D341Med (cell line): ENCODE results near the gene MDN1.

Source experiments
- DNase-seq: peaks from one replicate; pipeline ENCODE4 v3.0.0; 2012; ENCODE audit warnings: low spot score

The MDN1 gene

DNA sequence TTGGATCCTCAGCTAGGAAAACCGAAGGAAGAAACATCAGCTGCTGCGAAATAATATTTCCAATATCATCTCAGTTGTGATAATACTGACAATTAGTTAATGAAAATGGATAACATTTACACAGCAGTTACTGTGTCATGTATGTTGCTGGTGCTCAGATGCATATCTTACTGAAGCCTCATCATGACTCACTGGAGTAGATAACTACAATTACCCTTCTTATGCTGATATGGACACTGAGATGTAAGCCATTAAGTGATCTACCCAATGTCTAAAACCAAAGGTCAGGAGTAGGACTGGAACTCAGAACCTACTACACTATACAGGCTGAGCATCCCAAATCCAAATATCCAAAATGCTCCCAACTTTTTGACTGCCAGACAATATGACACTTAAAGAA, 126.4 kb downstream of the MDN1 start:
- no peak for DNase-seq

DNA sequence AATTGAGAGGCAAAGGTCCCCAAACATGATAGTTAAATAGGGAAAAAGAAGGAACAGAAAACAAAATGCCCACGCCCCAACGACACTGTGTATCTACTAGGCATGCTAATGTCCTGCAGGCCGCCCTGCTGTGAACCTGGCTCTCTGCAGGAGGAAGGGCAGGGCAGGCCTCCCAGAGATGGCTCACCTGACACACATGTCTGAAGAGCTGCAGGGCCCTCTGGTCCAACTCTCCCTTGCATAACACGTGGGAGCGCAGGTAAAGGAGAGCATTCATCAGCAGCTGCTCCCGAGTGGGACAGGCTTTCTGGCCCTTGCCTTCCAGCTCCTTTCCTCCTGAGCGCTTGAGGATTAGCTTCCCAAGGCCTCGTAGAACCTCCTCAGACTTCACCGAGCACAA, 127.3 kb downstream of the MDN1 start:
- DNase-seq: no peak

GRCh38 chr6:89690944-89691324, 128.7 kb downstream of the MDN1 start:
- no peak for DNase-seq

GRCh38 chr6:89689732-89690131, 129.9 kb downstream of the MDN1 start:
- DNase-seq: no peak

DNA sequence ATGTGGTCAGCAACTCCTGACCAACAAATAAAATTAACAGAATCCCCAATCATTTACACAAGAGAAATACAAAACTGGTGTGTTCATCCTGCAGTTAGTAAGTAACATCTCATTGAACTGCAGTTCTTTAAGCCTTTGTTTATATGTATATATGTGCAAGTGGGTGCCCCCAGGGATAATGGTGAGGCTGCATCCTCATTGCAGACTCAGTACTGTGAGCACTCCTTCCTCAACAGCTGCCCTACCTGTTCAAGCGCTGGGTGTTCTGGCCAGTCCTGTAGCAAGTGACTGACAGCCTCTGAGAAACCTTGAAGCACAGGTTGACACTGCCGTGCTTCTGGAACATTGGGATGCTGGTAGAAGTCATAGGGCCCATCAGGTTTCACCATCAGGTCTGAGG, 131.3 kb downstream of the MDN1 start:
- DNase-seq: no peak

- no peak for DNase-seq
Measured at GRCh38 chr6:89685311-89685710, 134.3 kb downstream of the MDN1 start.

- DNase-seq: no peak
Measured at GRCh38 chr6:89682991-89683390, 136.6 kb downstream of the MDN1 start.

- DNase-seq: no peak
Measured at GRCh38 chr6:89681983-89682564, 137.5 kb downstream of the MDN1 start.

- DNase-seq: no peak
Measured at GRCh38 chr6:89680551-89680950, 139.0 kb downstream of the MDN1 start.

DNA sequence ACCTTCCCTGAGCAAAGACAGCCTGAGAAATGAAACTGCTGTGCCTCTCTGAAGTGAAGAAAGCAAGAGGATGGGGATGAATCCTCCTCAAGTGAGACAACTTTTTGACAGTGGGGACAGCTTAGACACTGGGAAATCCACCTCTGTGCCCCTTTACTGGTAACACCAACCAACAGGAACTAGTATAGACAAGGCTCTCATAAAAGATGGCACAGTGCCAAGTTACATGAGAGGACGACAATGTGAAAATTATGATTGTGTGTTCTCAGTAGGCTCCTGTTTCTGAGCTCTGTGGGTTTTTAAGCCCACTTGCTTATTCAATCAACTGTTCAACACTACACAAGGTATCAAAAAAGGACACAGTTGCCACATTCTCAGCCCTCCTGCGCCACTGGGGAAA, 139.4 kb downstream of the MDN1 start:
- DNase-seq: no peak

- no peak for DNase-seq
Measured at GRCh38 chr6:89679215-89680120, 140.1 kb downstream of the MDN1 start.

GRCh38 chr6:89678531-89678930, 141.1 kb downstream of the MDN1 start:
- no peak for DNase-seq

DNA sequence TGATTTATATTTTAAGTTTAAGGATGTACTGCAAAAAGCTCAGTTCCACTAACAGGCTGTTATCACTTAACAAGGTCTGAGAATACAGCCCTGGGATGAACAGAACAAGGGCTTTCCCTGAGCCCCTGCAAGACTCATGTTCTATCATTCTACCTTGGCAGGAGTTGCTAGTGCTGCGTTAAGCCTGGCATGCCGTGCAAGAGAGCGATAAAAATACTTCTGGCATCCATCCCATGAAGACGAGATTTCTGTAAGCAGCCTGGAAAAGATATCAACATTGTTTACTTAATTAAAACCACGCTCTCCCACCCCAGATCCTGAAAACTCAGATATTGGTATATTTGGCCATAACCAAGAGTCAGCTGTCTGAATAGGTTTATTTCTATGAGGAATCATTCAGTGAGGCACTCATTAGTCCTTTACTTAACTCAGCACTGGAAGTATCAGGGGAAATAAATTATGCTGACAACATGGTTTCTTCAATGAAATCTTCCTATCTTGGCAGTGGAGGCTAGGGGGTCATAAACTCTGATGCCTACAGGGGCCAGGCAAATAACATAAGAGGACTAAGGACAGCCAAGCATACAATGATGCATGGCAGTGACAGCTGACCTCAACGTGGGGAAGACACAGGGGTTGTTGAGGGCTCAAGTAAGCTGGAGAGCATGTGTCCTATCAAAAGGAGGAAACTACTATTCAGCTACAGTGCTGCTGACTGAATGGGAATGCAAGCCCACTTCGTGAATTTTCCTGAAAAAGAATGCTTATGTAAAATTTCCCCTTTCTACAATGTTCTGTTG, 143.4 kb downstream of the MDN1 start:
- DNase-seq: peak; percentile 59

DNA sequence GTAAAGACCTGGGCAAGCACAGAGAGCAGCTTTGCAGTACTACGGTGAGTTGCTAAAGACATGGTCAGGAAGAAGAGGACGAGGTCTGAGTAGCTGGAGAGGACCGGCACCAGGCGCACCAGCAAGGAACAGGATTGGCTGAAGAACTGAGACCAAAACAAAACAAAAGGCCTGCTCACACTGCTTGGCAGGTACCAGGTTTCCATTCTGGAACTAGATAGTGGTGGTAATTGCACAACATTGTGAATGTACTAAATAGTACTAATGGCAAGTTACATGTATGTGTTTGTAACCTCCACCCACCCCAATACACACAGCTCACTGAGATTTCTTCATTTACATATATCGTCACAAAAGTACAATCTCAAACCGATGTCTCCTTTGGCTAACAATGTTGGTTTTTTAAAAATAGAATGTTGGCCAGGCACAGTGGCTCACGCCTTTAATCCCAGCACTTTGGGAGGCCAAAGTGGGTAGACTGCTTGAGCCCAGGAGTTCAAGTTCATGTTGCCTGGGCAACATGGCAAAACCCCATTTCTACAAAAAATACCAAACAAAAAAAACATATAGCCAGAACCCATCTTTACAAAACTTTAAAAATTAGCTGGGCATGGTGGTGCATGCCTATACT, 148.5 kb downstream of the MDN1 start:
- no peak for DNase-seq

GRCh38 chr6:89669002-89669401, 150.6 kb downstream of the MDN1 start:
- DNase-seq: no peak

DNA sequence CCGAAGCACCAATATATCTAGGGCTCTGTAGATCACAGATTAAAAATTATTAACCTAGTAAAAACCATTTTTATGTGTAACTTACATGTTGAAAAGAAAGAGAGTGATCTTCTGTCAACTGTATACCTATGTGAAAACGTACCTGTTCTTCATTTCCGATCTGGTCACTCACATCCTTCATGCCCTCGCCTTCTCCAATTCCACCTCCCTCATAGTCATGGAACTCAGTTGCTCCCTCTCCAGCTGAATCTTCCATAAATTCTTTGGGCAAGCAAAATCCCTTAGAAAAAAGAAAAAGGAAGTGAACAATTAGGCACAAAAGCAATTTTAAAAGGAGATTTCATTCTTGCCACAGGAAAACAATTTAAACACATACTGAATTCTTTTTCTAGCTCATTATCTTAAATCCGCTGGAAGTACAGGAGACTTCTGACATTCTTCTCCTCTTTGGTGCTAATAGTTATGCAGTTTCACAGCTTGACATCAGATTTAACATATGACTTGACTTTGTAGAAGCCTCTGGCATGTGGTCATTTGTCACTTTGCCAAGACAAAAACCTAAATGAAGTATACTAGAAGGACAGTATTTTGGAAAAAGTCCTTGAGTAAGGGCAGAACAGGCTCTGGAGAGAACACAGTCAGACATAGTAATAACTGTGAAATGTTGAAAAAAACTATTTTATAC, 151.6 kb downstream of the MDN1 start:
- DNase-seq: no peak

DNA sequence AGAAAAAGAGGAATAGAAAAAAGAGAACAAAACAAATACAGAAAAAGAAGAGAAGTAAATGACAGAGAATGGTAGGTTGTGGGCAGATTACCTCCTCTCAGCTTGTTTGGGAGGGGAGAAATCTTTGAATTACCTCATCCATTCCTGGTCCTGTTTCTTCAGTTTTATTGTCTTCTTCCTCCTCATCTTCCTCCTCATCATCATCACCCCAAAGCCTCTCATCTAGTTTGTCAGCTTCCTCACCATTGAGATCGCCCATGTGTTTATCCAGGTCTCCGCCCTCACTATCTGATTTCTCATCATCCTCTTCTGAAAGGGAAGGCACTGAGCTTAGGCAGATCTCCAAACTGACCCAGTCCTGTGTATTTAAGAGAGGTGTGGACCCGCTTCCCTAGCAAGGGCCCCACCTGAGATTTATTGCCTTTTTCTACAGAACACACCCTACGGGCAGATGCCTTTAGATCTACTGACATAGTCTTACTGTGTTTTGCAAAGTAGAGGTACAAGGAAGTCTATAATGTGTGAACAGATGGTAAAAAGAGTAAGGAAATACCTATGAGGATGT, 156.9 kb downstream of the MDN1 start:
- no peak for DNase-seq

- DNase-seq: no peak
Measured at GRCh38 chr6:89661559-89661958, 158.0 kb downstream of the MDN1 start.

DNA sequence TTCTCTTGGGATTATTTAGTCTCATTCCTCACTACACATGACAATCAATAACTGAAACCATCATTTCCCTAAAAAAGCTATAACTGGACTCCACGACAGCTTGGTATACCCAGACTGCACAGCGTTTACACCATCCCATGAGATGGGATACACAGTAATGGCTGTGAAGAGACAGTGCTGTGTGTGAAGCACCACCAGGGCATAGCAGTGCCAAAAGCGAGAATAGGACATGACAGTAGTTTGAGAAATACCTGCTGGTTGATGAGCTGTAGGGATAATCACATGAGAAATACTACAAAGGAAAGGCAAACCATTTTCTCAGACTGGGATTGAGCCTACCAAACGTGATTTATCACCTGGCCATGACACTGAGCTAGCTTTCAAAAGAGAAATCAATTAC, 158.6 kb downstream of the MDN1 start:
- DNase-seq: no peak

DNA sequence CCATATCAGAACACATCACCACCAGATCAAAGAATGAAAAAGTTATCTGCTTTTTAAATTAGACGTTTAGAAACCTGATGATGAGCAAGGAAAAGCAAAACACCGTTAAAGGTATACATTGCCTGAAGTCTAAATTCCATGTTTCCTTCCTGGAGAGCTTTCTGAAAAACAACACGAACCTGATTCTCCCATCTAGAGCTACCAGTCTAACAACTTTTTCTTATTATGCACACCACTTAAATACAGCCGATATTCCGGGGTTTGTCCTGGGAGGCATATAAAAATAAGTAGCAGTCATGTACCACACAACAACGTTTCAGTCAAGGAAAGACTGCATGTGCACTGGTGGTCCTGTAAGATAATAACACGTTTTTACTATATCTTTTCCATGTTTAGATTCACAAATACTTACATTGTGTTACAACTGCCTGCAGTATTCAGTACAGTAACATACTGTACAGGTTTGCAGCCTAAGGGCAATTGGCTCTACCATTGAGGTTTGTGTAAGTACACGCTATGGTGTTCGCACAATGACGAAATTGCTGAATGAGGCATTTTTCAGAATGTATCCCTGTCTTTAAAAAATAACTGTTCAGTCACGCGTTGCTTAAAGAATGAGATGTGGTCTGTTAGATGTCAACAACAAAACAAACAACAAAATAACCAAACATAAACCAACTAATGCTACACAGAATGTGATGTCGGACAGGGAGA, 162.0 kb downstream of the MDN1 start:
- DNase-seq: no peak

DNA sequence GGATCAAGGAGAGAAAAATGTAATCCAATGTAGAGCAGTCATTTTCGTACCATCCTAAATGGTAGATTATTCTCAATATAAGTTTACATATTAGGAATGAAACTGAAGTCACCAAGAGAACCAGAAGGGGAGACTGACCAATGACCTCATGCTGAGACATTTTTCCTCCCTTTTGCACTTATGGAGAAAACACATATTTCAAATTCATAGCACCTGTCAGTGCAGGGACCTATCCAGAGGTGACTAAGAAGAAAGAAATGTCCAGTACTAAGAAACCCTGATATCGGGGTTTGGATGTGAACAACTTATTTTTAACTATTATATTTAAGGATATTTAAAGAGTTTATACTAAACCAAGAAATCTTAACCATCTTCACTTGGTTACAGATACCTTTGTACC, 164.5 kb downstream of the MDN1 start:
- no peak for DNase-seq
